ENCODE measurements around the gene LIN28A.
"Not testable (repeated sequence)": the region's sequence is repeated elsewhere in the genome, so short reads cannot be mapped to it uniquely, and the experiment has no call there.

The LIN28A gene

GRCh38 chr1:26410706-26411623, at the start of gene LIN28A:
TSS of gene LIN28A (plus strand) at chr1:26410817. CDS start at chr1:26410892, 75 bp downstream.
- DNase-seq: no peak

DNA sequence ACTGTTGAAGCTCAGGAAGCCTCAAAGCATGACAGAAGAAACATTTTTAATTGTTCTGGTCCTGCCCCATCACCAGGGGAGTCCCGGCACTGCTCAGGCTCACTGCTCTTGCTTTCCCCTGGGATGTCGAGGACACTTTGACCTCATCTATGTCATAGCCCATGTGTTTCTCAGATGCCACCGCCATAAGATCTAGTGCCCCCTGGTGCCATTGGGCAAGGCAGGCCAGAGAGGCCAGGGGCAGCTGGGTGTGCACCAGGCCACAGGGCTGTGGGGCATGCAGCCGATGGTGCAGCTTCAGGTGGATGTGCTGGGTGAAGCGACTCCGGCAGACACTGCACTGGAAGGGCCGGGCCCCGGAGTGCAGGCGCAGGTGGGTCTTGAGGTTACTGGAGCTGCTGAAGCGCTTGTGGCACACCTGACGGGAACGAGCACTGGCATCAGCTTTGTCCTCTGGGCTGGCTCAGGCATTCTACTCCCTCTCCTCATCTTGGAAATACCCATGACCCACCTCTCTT, 49.0 kb upstream of the LIN28A start:
- DNase-seq: no peak

GRCh38 chr1:26362331-26362730, 48.3 kb upstream of the LIN28A start:
- no peak for DNase-seq

DNA sequence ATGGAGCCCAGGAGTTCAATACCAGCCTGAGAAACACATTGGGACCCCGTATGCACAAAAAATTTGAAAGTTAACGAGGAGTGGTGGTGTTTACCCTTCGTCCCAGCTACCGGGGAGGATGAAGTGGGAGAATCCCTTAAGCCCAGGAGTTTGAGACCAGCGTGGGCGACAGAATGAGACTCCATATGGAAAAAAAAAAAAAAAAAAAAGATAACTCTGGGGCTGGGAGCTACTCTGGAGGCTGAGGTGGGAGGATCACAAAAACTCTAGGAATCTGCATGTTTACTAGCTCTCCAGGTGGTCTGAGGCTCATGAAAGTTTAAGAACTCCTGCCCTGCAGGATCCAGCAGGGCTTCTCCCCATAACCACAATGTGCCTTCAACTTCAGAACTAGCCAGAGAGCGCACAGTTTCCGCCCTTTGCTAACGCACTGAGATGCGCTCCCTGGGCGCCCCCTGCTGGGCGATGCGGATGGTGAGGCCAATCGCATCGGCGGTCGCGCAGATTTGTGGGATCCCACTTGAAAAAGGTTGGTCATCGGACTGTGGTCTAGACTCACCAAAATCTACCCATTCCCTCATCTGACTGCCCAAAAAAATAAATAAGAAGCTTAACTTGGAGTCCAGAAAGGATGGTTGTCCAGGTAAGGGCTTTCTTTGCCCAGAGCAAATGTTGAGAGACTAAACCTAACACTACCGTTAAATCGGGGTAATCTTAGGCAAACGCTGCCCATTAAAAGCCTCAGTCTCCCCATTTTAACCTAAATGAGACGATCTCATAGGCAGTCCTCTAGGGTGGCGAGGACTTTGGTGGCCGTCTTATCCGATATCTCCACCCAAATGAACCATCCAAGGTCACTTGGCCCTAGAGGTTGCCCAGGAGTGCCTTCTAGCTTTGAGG, 46.8 kb upstream of the LIN28A start:
- DNase-seq: peak; percentile 24 to 69

DNA sequence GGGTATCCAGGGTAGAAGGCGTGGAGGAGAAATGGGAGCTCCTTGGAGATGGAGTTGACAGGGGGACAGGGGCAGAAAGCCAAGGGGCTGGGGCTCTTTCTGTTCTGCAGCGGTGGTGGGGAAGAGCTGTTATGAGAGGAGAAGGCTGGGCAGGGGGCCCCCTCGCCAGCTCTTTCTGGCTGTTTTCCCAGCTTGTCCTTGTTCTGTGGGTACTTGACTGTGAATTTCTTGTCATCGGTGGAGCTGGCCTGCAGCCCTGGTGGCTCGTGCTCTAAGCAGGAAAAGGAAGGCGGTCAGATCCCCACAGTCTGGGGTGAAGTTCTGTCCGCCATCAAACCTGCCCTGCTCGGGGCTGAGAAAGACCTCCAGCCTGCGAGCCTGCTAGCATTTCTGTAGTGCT, 45.7 kb upstream of the LIN28A start:
- no peak for DNase-seq

DNA sequence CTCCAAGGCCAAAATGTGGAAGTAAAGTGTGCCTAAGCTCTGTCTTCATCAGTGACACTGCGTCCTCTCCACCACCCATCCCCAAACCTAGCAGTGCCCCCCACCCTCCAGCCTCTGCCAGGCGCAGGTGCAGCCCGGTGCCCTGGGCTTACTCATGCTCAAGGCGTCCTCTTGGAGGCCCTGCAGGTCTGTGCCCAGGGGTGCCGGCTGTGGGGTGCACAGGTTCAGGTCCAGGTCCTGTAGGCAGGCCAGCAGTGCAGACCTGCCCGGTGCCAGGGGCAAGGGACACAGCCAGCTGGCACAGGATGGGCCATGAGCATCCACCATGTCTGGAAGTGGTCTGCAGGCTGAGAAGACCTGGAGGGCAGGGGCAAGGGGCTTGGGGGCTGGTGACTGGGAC, 43.2 kb upstream of the LIN28A start:
- no peak for DNase-seq

DNA sequence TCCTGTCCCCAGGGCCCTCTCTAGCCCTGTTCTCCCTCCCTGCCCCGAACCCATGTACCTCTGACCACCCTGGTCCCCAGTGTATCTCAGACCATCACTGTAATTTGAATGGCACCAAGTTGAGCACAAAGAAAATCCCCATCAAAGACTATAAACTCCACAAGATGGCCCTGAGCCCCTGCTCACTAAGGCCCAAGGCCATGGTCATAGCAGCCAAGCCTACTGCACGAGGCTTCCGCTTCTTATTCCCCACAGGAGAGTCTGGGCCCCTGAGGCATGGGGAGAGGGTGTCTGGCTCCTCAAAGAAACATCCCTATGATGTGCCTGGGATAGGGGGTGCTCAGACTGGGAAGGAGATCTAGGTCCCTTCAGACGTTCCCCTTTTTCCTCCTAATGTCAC, 42.6 kb upstream of the LIN28A start:
- no peak for DNase-seq

DNA sequence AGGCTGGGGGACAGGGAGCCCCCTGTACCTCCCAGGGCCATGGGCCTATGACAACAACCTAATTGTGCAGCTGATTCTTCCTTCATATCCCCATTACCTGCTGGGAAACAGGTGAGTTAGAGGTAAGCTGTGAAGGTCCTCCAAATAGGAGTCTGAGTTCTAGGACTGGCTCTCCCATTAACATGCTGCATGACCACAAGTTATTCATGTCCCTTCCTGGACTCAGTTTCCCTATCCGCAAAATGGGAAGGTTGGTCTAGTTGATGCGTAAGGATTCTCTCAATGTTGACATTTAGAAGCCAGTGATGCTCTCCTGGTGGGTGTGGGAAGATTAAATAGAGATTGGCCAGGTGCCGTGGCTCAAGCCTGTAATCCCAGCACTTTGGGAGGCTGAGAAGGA, 42.1 kb upstream of the LIN28A start:
- DNase-seq: no peak

GRCh38 chr1:26370591-26371382, 39.8 kb upstream of the LIN28A start:
- DNase-seq: no peak

- no peak for DNase-seq
These were observed 38.6 kb upstream of the LIN28A start for GRCh38 chr1:26372039-26372438.

DNA sequence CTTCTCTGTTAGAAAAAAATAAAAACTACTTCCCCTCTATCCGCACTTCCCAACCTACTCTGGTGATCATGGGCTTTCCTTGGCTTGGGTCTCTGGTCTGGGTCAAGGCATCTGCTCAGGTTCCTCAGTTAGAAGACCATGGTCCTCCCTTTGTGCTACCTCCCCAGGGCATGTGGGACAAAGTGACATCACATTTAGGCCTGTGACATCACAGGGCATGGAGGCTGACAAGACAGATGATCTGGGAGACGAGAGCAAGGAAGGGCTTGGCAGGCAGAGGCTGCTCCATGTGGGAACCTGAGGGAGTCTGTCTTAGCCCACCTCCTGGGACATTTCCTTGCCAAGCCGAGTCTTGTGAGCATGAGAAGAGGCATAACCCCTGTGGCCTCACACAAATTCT, 38.0 kb upstream of the LIN28A start, which contains the start of gene ZNF683:
ZNF683 (minus strand) TSS at position 140 of the 400 bp plus-strand sequence. CDS start 4,179 bp downstream, outside the sequence.
- not testable (repeated sequence) for DNase-seq

GRCh38 chr1:26373281-26373680, 37.3 kb upstream of the LIN28A start:
- DNase-seq: no peak

GRCh38 chr1:26373789-26374188, 36.8 kb upstream of the LIN28A start:
- no peak for DNase-seq

GRCh38 chr1:26374361-26374760, 36.3 kb upstream of the LIN28A start:
- not testable (repeated sequence) for DNase-seq

DNA sequence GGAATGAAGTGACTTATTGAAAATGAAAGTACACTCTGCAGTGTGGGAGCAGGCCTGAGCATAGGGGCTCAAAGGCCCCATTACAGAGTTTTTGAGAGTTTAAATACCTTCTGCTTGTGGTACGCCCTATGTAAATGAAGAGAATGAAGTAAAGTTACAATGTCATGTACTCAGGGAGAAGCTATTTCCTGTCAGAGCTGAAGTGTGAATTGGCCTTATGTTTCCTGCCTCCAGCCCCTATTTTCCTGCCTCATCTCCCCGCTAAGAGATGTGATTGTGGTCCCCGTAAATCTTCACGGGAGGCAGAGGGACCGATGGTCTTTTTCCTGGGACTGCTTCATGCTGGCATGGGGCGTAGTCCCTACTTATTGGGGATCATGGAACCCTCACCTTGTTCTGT, 35.5 kb upstream of the LIN28A start:
- no peak for DNase-seq

DNA sequence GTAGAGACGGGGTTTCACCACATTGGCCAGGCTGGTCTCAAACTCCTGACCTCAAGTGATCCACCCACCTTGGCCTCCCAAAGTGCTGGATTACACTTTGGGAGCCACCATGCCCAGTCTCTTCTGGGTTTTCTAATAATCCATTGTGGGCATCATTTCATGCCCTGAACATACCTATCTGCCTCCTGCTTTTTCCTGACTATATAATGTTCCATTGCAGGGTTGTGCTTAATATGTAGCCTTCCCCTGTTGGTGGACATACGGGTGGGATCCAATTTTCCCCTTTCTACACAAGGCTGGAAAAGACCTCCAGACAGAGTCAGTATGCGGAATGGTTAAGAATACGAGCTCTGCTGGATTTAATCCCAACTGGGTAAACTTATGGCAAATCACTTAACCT, 34.6 kb upstream of the LIN28A start:
- no peak for DNase-seq

DNA sequence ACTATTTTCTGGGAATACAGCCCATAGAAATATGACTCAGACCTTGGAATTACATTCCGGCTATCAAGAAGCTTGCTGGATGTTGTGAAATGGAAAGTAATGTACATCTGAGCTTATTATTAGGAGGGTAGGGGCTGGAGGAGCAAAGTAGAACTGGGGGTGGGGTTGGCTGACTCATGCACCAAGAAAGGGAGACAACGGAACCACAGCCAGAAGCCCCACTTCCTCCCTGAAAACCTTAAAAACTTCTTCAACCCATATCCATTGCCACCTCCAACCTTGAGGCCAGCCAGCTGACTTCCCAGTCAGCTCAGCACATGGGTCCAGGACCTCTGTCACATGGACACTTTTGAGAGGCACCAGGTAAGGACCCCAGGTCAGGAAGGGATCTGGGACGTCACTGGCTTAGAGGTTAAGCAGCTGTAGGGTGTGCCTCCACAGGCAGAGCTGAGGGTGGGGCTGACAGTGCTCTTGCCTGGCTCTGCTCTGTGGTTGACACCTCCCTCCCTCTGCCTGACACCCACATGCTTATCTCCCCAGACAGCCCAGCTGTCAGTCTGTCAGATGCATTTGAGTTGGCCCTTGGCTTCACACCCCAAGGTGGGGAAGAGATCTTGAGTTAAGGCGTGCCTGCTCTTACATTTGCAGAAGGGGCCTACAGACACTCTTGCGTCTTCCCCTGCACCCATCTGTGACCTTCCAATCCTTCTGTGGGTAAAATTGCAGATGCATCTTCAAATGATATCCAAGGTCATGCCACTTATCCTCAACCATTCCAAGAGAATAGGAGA, 32.3 kb upstream of the LIN28A start:
- no peak for DNase-seq

GRCh38 chr1:26378879-26379251, 31.8 kb upstream of the LIN28A start:
- DNase-seq: no peak

GRCh38 chr1:26384076-26384475, 26.5 kb upstream of the LIN28A start:
- no peak for DNase-seq

- DNase-seq: not testable (repeated sequence)
These were observed 25.6 kb upstream of the LIN28A start for GRCh38 chr1:26385063-26385462.

DNA sequence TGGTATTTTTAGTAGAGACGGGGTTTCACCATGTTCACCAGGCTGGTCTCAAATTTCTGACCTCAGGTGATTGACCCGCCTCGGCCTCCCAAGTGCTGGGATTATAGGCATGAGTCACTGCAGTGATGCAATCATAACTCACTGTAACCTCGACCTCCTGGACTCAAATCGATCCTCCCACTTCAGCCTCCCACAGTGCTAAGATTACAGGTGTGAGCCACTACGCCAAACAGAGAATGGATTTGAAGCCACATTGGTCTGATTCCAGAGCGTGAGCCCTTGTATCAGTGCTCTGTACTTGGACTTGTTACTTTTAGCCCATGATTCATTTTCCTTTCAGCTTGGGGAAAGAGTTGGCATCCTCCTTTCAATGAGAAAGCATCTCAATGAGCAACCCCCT, 23.2 kb upstream of the LIN28A start:
- DNase-seq: no peak
